ENCODE results near the gene SCAMP5. TPM values are rescaled to one million over a fixed set of nuclear protein-coding genes. Genes with fewer than 3 reads are reported as not detected.

The SCAMP5 gene
- total RNA-seq, 2 donors from 2014 or later, result 6.1 to 24.4 TPM

DNA sequence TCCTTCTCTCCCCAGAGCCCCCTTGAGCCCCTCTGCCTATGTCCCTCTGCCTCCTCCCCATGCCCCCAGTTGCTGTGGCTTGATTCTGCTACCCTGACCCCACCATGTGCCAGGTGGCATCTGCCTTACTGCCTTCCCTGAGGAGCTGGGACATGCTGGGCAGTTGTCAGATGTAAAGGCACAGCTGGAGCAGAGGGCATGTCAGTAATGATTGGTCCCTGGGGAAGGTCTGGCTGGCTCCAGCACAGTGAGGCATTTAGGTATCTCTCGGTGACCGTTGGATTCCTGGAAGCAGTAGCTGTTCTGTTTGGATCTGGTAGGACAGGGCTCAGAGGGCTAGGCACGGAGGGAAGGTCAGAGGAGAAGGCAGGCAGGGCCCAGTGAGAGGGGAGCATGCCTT lies 24.6 kb downstream of the SCAMP5 start:
- intact Hi-C loops (cut with DNase I), result no loop called here
- TF ChIP-seq POLR2A (IDR thresholded peaks at IDR 0.05), result no peak
- TF ChIP-seq POLR2AphosphoS5 (IDR thresholded peaks at IDR 0.05), result no peak
- TF ChIP-seq, protein P1, sequence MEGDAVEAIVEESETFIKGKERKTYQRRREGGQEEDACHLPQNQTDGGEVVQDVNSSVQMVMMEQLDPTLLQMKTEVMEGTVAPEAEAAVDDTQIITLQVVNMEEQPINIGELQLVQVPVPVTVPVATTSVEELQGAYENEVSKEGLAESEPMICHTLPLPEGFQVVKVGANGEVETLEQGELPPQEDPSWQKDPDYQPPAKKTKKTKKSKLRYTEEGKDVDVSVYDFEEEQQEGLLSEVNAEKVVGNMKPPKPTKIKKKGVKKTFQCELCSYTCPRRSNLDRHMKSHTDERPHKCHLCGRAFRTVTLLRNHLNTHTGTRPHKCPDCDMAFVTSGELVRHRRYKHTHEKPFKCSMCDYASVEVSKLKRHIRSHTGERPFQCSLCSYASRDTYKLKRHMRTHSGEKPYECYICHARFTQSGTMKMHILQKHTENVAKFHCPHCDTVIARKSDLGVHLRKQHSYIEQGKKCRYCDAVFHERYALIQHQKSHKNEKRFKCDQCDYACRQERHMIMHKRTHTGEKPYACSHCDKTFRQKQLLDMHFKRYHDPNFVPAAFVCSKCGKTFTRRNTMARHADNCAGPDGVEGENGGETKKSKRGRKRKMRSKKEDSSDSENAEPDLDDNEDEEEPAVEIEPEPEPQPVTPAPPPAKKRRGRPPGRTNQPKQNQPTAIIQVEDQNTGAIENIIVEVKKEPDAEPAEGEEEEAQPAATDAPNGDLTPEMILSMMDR (IDR thresholded peaks at IDR 0.05), result no peak
- Histone ChIP-seq H3K9me3 (no peaks in the 10 kb centered on the region), H3K4me3 (no peak overlapping the region), H3K4me1 (replicated peaks) (no peaks in the 10 kb centered on the region), H3K27ac (no peak overlapping the region), H3K27me3 (replicated peaks; ENCODE audit: insufficient read depth) (no peaks in the 10 kb centered on the region), H3K36me3 (no peaks in the 10 kb centered on the region)
- 78% methylated on average over 3 of the region's 3 CpGs for WGBS
- DNase-seq (ENCODE audit: low spot score), result no peak

- H3K27me3 ChIP-seq (replicated peaks; ENCODE audit: insufficient read depth), result no peaks in the 10 kb centered on the region
- no peaks in the 10 kb centered on the region for H3K9me3 ChIP-seq
- no peak overlapping the region for H3K4me3 ChIP-seq
- no peaks in the 10 kb centered on the region for H3K36me3 ChIP-seq
- TF ChIP-seq POLR2AphosphoS5 (IDR thresholded peaks at IDR 0.05), result no peak
- no peak for TF ChIP-seq POLR2A (IDR thresholded peaks at IDR 0.05)
- TF ChIP-seq, protein P1 (IDR thresholded peaks at IDR 0.05), result no peak
- no peak overlapping the region for H3K27ac ChIP-seq
- 83% methylated on average over 8 of the region's 8 CpGs for WGBS
- DNase-seq (ENCODE audit: low spot score), result no peak
- intact Hi-C loops (cut with DNase I), result no loop called here
- no peaks in the 10 kb centered on the region for H3K4me1 ChIP-seq (replicated peaks)
These were observed 26.0 kb downstream of the SCAMP5 start for GRCh38 chr15:75021341-75021740.

DNA sequence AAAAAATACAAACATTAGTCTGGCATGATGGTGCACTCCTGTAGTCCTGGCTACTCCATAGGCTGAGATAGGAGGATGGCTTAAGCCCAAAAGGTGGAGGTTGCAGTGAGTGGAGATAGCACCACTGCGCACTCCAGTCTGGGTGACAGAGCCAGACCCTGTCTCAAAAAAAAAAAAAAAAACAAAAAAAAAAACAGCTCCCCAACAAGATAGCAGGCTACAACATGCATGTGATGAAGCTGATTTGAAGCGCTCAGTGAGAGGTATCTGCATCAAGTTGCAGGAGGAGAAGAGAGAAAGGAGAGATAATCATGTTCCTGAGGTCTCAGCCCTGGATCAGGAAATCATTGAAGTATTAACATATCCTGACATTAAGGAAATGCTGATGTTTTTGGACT lies 27.4 kb downstream of the SCAMP5 start:
- Histone ChIP-seq H3K27ac (no peak overlapping the region), H3K9me3 (no peaks in the 10 kb centered on the region), H3K27me3 (replicated peaks; ENCODE audit: insufficient read depth) (no peaks in the 10 kb centered on the region), H3K4me1 (replicated peaks) (no peaks in the 10 kb centered on the region), H3K4me3 (no peak overlapping the region), H3K36me3 (no peaks in the 10 kb centered on the region)
- no peak for DNase-seq (ENCODE audit: low spot score)
- WGBS, result 85% methylated on average over 2 of the region's 2 CpGs
- intact Hi-C loops (cut with DNase I), result no loop called here
- no peak for TF ChIP-seq POLR2A (IDR thresholded peaks at IDR 0.05)
- TF ChIP-seq, protein P1 (IDR thresholded peaks at IDR 0.05), result no peak
- TF ChIP-seq POLR2AphosphoS5 (IDR thresholded peaks at IDR 0.05), result no peak

DNA sequence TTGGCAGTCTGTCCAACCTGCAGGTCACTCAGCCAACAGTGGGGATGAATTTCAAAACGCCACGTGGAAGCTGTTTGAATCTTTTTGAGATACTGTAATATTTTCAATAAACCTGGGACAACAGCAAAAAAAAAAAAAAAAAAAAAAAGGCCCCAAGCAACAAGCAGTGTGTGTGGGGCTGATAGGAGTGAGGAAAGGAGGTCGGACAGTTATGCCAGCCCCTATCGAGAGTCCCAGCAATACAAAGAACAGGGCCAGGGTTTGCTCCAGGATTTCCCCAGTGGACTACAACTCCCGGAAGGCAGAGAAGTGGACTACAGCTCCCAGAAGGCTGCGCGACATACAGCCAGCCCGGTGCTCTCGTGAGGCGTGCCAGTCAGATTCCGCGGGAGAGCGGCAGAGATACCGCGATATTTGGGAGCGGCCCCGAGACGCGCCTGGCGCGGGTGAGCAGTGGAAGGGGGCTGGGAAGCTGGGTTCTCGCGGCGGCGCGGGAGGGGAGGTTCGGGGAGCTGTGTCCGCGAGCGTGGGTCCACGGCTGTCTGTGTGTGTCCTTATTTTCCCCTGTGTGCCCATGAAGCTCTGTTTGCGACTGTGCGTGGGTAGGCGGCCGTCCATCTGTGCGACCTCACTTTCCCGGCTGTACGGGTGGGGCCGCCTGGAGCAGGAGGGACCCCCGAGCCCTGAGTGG lies 28.0 kb downstream of the SCAMP5 start, which contains the start of gene PPCDC:
PPCDC (plus strand) TSS at position 410 of the 691 bp plus-strand sequence. CDS start 4,729 bp downstream, outside the sequence.
- Histone ChIP-seq H3K9me3 (no peaks in the 10 kb centered on the region), H3K36me3 (no peaks in the 10 kb centered on the region), H3K4me1 (replicated peaks) (no peaks in the 10 kb centered on the region), H3K4me3 (peak within 1 kb of the TSS; percentile 58 to 74), H3K27ac (peak within 1 kb of the TSS; percentile 73 to 84), H3K27me3 (replicated peaks; ENCODE audit: insufficient read depth) (no peaks in the 10 kb centered on the region)
- intact Hi-C loops (cut with DNase I), result no loop called here
- TF ChIP-seq POLR2A (IDR thresholded peaks at IDR 0.05) (peak; percentile 93), POLR2AphosphoS5 (IDR thresholded peaks at IDR 0.05) (peak; percentile 98)
- TF ChIP-seq, protein P1 (IDR thresholded peaks at IDR 0.05), result peak in 1 of 4 experiments; percentile 22
- 5% methylated on average over 40 of the region's 40 CpGs for WGBS
- peak; percentile 96 for DNase-seq (ENCODE audit: low spot score)
